Gastroesophageal sphincter (tissue), 4 donors: Measurements from ENCODE around the gene SLC38A7. TPM values are rescaled to one million over a fixed set of nuclear protein-coding genes. Genes with fewer than 3 reads are reported as not detected.

Experiments
- ATAC-seq: fragments of 150-250 bp; one replicate; pipeline ENCODE4 v1.9.1; 2016; ENCODE audit warnings: mild to moderate bottlenecking, moderate library complexity
- H3K27ac ChIP-seq, 4 donors: fragments of 200-600 bp; sonication (generic) in 3 of 4; 1 replicate in 3 of 4; 2 replicates in 1 of 4; pipeline ENCODE4 v1.5.1; 2016 to 2019
- H3K27me3 ChIP-seq: fragments of 200-600 bp; sonication (generic); one replicate; pipeline ENCODE4 v1.5.1; 2019
- H3K36me3 ChIP-seq, 2 donors: fragments of 200-600 bp; sonication (generic); one replicate each; pipeline ENCODE4 v1.5.1; 2019; ENCODE audit warnings: control low read depth in 1 of 2
- H3K4me1 ChIP-seq, 3 donors: fragments of 200-600 bp; sonication (generic); 1 replicate in 2 of 3; 2 replicates in 1 of 3; pipeline ENCODE4 v1.5.1; 2016 to 2019; ENCODE audit warnings: control low read depth in 2 of 3
- H3K4me3 ChIP-seq, 2 donors: fragments of 200-600 bp; sonication (generic); one replicate each; pipeline ENCODE4 v1.5.1; 2019; ENCODE audit warnings: mild to moderate bottlenecking in 1 of 2, moderate library complexity in 1 of 2
- H3K9me3 ChIP-seq, 3 donors: fragments of 200-600 bp; sonication (generic); one replicate each; pipeline ENCODE4 v1.5.1; 2017 to 2019; ENCODE audit warnings: control low read depth in 2 of 3
- CTCF ChIP-seq, 4 experiments: fragments of 200-600 bp in 2 of 4; fragments of 450-650 bp in 2 of 4; sonication (generic) in 1 of 4; IDR thresholded peaks; one replicate each; pipeline ENCODE4 v1.5.1; 2017 to 2019; ENCODE audit warnings: antibody characterized with exemption in 4 of 4, mild to moderate bottlenecking in 2 of 4, moderate library complexity in 2 of 4
- EP300 ChIP-seq: sonication (generic); formaldehyde crosslinking; IDR thresholded peaks from one replicate; pipeline ENCODE4 v1.6.1; 2017; ENCODE audit warnings: antibody characterized with exemption, mild to moderate bottlenecking
- POLR2A ChIP-seq, 2 donors: fragments of 450-650 bp; IDR thresholded peaks; one replicate each; pipeline ENCODE4 v1.6.1; 2017; ENCODE audit warnings: antibody characterized with exemption in 2 of 2, mild to moderate bottlenecking in 2 of 2, moderate library complexity in 1 of 2
- POLR2AphosphoS5 ChIP-seq: sonication (generic); formaldehyde crosslinking; IDR thresholded peaks from one replicate; pipeline ENCODE4 v1.6.1; 2017; ENCODE audit warnings: antibody characterized with exemption
- WGBS, 2 donors: methylation state at CpG; one replicate each; pipeline ENCODE4 v1.1.5; 2018; ENCODE audit warnings: low coverage in 1 of 2; 5-methylcytosine and 5-hydroxymethylcytosine counted together
- total RNA-seq, 4 donors: library from RNA; depleted of rRNA; stranded (reverse); fragments of >200 nt; gene quantifications; one replicate each; pipeline ENCODE4 v1.1.0, GENCODE V29; 2016

Gene SLC38A7
- total RNA-seq, 4 donors from 2014 or later = 10.7 to 20.7 (median 14.7) TPM

DNA sequence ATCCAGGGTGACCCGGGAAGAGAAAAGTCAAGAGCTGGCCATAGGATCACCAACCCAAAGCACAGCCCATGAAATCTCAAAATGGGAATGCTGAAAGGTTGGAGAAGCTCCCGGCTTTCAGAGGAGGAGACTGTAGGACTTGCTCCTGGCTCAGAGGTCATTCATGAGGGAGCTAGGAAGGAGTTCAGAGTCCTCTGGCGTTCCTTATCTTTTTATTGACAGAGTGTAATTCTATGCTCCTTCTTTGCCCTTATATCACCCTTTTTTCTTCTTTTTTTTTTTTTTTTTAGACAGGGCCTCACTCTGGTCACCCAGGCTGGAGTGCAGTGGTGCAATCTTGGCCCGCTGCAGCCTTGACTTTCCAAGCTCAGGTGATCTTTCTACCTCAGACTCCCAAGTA, 27.7 kb downstream of the SLC38A7 start:
- 85 to 86% methylated on average over 3 to 4 of the region's 4 CpGs for WGBS, 2 donors
- Histone ChIP-seq H3K9me3 (no peaks in the 10 kb centered on the region), H3K4me3 (no peak overlapping the region), H3K27ac (no peak overlapping the region), H3K4me1 (no peaks in the 10 kb centered on the region), H3K27me3 (no peaks in the 10 kb centered on the region), H3K36me3 (no peaks in the 10 kb centered on the region)
- no peak for ATAC-seq
- no peak for TF ChIP-seq POLR2AphosphoS5
- TF ChIP-seq POLR2A (IDR thresholded peaks at IDR 0.05) = no peak
- no peak for TF ChIP-seq EP300
- TF ChIP-seq CTCF (IDR thresholded peaks at IDR 0.05) = no peak

DNA sequence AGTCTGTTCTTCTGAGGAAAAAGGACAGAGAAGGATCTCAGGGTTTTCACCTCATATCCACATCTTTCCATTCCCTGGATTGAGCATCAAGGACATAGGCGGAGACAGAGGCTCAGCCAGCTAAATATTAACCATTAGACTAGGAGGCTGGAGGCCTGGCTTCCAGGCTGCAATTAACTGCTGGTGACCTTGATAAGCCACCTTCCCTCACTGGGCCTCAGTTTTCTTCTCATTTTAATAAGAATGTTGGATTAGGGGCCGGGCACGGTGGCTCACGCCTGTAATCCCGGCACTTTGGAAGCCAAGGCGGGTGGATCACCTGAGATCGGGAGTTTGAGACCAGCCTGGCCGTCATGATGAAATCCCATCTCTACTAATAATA, 29.4 kb downstream of the SLC38A7 start:
- H3K9me3 ChIP-seq = no peaks in the 10 kb centered on the region
- H3K4me1 ChIP-seq = no peaks in the 10 kb centered on the region
- ATAC-seq = no peak
- H3K4me3 ChIP-seq = no peak overlapping the region
- H3K27ac ChIP-seq = no peak overlapping the region
- no peaks in the 10 kb centered on the region for H3K27me3 ChIP-seq
- H3K36me3 ChIP-seq = no peaks in the 10 kb centered on the region
- 90% methylated on average over 8 of the region's 8 CpGs; no CpG with 5 or more reads in 1 of the 2 donors for WGBS, 2 donors
- TF ChIP-seq CTCF (IDR thresholded peaks at IDR 0.05) = no peak
- no peak for TF ChIP-seq EP300
- no peak for TF ChIP-seq POLR2A (IDR thresholded peaks at IDR 0.05)
- TF ChIP-seq POLR2AphosphoS5 = no peak

GRCh38 chr16:58654560-58655214, 29.9 kb downstream of the SLC38A7 start:
- H3K4me1 ChIP-seq = no peaks in the 10 kb centered on the region
- no peaks in the 10 kb centered on the region for H3K27me3 ChIP-seq
- no peaks in the 10 kb centered on the region for H3K9me3 ChIP-seq
- TF ChIP-seq POLR2AphosphoS5 (no peak), POLR2A (IDR thresholded peaks at IDR 0.05) (no peak), EP300 (no peak), CTCF (IDR thresholded peaks at IDR 0.05) (no peak)
- no peak for ATAC-seq
- H3K4me3 ChIP-seq = no peak overlapping the region
- no peaks in the 10 kb centered on the region for H3K36me3 ChIP-seq
- 80% methylated on average over 1 to 5 of the region's 7 CpGs for WGBS, 2 donors
- H3K27ac ChIP-seq = no peak overlapping the region

- H3K9me3 ChIP-seq = no peaks in the 10 kb centered on the region
- WGBS, 2 donors = 40% methylated on average over 1 of the region's 3 CpGs; no CpG with 5 or more reads in 1 of the 2 donors
- H3K4me1 ChIP-seq = no peaks in the 10 kb centered on the region
- TF ChIP-seq EP300 (no peak), CTCF (IDR thresholded peaks at IDR 0.05) (no peak)
- ATAC-seq = no peak
- H3K27me3 ChIP-seq = no peaks in the 10 kb centered on the region
- no peaks in the 10 kb centered on the region for H3K36me3 ChIP-seq
- H3K4me3 ChIP-seq = no peak overlapping the region
- no peak overlapping the region for H3K27ac ChIP-seq
These were observed 31.8 kb downstream of the SLC38A7 start for GRCh38 chr16:58652741-58653140.

- H3K4me1 ChIP-seq = no peaks in the 10 kb centered on the region
- 51 to 67% methylated on average over 3 of the region's 3 CpGs for WGBS, 2 donors
- no peak for TF ChIP-seq EP300
- no peak for TF ChIP-seq CTCF (IDR thresholded peaks at IDR 0.05)
- no peak for TF ChIP-seq POLR2AphosphoS5
- no peak for TF ChIP-seq POLR2A (IDR thresholded peaks at IDR 0.05)
- H3K4me3 ChIP-seq = no peak overlapping the region
- ATAC-seq = no peak
- H3K27ac ChIP-seq = no peak overlapping the region
- no peaks in the 10 kb centered on the region for H3K36me3 ChIP-seq
- no peaks in the 10 kb centered on the region for H3K27me3 ChIP-seq
- no peaks in the 10 kb centered on the region for H3K9me3 ChIP-seq
These were observed 32.6 kb downstream of the SLC38A7 start for GRCh38 chr16:58651965-58652348.
